ENCODE data around the gene OPN4.

OPN4 gene

GRCh38 chr10:86700851-86701617 lies 46.7 kb downstream of the OPN4 start:
- DNase-seq (ENCODE audit: insufficient read length, low spot score) (no peak), FAIRE-seq (no peak)
- TF ChIP-seq, protein P1, sequence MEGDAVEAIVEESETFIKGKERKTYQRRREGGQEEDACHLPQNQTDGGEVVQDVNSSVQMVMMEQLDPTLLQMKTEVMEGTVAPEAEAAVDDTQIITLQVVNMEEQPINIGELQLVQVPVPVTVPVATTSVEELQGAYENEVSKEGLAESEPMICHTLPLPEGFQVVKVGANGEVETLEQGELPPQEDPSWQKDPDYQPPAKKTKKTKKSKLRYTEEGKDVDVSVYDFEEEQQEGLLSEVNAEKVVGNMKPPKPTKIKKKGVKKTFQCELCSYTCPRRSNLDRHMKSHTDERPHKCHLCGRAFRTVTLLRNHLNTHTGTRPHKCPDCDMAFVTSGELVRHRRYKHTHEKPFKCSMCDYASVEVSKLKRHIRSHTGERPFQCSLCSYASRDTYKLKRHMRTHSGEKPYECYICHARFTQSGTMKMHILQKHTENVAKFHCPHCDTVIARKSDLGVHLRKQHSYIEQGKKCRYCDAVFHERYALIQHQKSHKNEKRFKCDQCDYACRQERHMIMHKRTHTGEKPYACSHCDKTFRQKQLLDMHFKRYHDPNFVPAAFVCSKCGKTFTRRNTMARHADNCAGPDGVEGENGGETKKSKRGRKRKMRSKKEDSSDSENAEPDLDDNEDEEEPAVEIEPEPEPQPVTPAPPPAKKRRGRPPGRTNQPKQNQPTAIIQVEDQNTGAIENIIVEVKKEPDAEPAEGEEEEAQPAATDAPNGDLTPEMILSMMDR (IDR thresholded peaks at IDR 0.05; ENCODE audit: insufficient read depth, missing control alignments) = no peak

DNA sequence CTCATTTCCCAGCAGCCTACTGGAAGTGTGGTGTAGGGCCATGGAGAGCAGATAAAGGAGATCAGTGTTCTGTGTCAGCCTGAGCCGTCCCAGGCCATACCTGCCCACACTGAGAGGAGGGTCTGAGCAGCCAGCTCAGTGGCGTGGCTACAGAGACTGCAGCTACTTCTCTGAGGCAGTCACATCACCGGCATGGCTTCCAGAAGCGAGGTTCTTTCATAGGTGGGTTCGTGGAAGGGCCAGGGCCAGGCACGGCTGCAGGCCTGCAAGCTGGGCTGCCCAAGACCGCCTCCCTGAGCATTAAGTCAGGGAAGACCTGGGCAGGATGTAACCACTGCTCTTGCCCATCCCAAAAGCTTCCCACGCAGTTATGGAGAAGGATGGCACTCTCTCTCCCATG lies 48.8 kb downstream of the OPN4 start:
- TF ChIP-seq, protein P1 (IDR thresholded peaks at IDR 0.05; ENCODE audit: insufficient read depth, missing control alignments) = no peak
- no peak for FAIRE-seq
- no peak for DNase-seq (ENCODE audit: insufficient read length, low spot score)

- no peak for FAIRE-seq
- TF ChIP-seq, protein P1 (IDR thresholded peaks at IDR 0.05; ENCODE audit: insufficient read depth, missing control alignments) = no peak
Observed at GRCh38 chr10:86705139-86705538, 50.8 kb downstream of the OPN4 start.

DNA sequence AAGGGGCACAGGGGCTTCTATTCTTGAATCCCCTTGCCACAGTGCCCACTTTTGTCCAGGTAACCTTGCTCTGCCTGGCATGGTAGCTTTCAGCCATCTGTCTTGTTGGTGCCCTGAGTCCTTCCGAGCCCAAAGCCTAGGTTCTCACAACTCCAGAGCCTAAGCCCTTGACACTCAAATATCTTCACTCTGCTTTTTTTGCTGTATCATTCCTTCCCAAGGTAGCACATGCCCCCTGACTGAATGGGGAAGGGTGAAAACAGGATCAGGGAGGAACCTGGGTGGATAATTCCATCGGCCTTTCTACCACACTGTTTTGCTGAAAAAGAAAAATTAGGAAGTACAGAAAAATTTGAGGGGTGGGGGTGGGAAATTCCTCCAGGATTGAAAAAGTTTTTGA lies 51.6 kb downstream of the OPN4 start:
- FAIRE-seq (no peak), DNase-seq (ENCODE audit: insufficient read length, low spot score) (no peak)
- TF ChIP-seq, protein P1 (IDR thresholded peaks at IDR 0.05; ENCODE audit: insufficient read depth, missing control alignments) = no peak

More at GRCh38 chr10:86705139-86705538, 50.8 kb downstream of the OPN4 start:
- DNase-seq (ENCODE audit: insufficient read length, low spot score) = no peak

GRCh38 chr10:86706401-86706841 lies 52.1 kb downstream of the OPN4 start:
- TF ChIP-seq, protein P1 (IDR thresholded peaks at IDR 0.05; ENCODE audit: insufficient read depth, missing control alignments) = no peak

DNA sequence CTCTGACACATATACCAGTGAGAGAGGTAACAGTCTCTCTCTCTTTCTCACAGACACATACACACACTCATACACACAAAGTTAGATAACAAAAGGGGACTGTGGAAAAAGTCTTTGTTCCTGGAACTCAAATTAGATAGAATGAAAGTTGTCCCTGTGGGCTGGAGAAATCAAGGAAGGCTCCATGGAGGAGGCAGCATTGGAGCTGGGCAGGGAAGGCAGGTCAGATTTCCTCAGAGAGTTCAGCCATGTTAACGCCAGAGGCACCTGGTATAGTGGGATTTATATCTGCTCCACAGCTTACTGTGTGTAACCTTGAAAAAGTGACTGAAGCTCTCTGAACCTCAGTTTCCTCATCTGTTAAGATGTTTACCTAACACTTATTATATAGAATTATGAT lies 52.6 kb downstream of the OPN4 start:
- FAIRE-seq (no peak), DNase-seq (ENCODE audit: insufficient read length, low spot score) (no peak)
- TF ChIP-seq, protein P1 (IDR thresholded peaks at IDR 0.05; ENCODE audit: insufficient read depth, missing control alignments) = no peak

More at GRCh38 chr10:86706401-86706841, 52.1 kb downstream of the OPN4 start:
- no peak for DNase-seq (ENCODE audit: insufficient read length, low spot score)
- no peak for FAIRE-seq

GRCh38 chr10:86707505-86707904 lies 53.2 kb downstream of the OPN4 start:
- FAIRE-seq (no peak), DNase-seq (ENCODE audit: insufficient read length, low spot score) (peak; percentile 6)
- TF ChIP-seq, protein P1 (IDR thresholded peaks at IDR 0.05; ENCODE audit: insufficient read depth, missing control alignments) = no peak

All from D721Med (cell line).